Measurements from ENCODE around the gene HIF3A.

The HIF3A gene

GRCh38 chr19:46294494-46294893 lies 2.3 kb upstream of the HIF3A start:
- Histone ChIP-seq H3K9ac (ENCODE audit: low read length) (no peak overlapping the region), H3K4me1 (ENCODE audit: control insufficient read depth, insufficient read depth, low read length) (peaks cover 22% of the 10 kb centered on the region), H3K27me3 (replicated peaks; ENCODE audit: control insufficient read depth, insufficient read depth, low read length) (no peaks in the 10 kb centered on the region), H3K9me3 (ENCODE audit: control insufficient read depth, low read length) (peaks cover 8% of the 10 kb centered on the region), H3K36me3 (ENCODE audit: control insufficient read depth, insufficient read depth, low read length, severe bottlenecking) (no peaks in the 10 kb centered on the region), H3K4me3 (ENCODE audit: low read length) (no peak overlapping the region)
- DNase-seq (ENCODE audit: low read depth), result no peak

DNA sequence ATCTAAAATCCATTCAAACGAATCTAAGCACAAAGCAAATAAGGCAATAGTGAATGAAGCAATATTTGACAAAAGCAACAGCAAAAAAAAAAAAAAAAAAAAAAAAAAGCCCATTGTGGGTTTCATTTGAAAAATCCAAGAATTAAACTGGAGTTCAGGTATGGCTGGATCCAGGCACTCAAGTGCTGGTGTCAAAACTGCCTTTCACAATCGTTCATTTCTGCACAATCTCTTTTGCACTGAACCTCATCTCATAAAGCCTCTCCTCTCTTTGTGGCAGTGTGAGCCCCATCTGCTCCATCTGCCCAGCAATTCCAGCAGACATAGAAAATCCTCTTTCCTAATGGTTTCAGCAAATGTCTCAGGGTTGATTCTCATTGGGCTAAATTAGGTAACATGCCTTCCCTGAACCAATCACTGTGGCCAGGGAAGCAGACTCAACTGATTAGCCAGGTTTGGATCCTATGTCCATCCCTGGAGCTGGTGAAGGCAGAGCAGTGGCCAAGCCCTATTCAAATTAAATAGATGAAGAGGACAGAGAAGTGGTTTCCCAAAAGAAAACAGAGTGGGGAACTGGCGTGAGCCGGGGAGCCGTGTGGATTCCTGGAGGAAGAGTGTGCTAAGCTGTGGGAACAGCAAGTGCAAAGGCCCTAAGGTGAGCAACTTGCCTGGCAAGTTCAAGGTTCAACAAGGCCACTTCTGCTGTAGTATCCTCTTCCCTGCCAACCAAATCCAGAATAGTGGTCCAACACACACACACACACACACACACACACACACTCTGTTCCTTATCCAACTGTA lies 1.2 kb upstream of the HIF3A start:
- Histone ChIP-seq H3K4me3 (ENCODE audit: low read length) (no peak overlapping the region), H3K36me3 (ENCODE audit: control insufficient read depth, insufficient read depth, low read length, severe bottlenecking) (no peaks in the 10 kb centered on the region), H3K4me1 (ENCODE audit: control insufficient read depth, insufficient read depth, low read length) (peaks cover 32% of the 10 kb centered on the region), H3K27me3 (replicated peaks; ENCODE audit: control insufficient read depth, insufficient read depth, low read length) (no peaks in the 10 kb centered on the region), H3K9ac (ENCODE audit: low read length) (no peak overlapping the region), H3K9me3 (ENCODE audit: control insufficient read depth, low read length) (no peaks in the 10 kb centered on the region)
- DNase-seq (ENCODE audit: low read depth), result no peak

- Histone ChIP-seq H3K4me3 (ENCODE audit: low read length) (no peak overlapping the region), H3K4me1 (ENCODE audit: control insufficient read depth, insufficient read depth, low read length) (peaks cover 33% of the 10 kb centered on the region), H3K9me3 (ENCODE audit: control insufficient read depth, low read length) (no peaks in the 10 kb centered on the region), H3K9ac (ENCODE audit: low read length) (no peak overlapping the region), H3K36me3 (ENCODE audit: control insufficient read depth, insufficient read depth, low read length, severe bottlenecking) (no peaks in the 10 kb centered on the region), H3K27me3 (replicated peaks; ENCODE audit: control insufficient read depth, insufficient read depth, low read length) (no peaks in the 10 kb centered on the region)
- DNase-seq (ENCODE audit: low read depth), result no peak
These were observed 701 bp upstream of the HIF3A start for GRCh38 chr19:46296202-46296480.

- Histone ChIP-seq H3K9ac (ENCODE audit: low read length) (peak overlapping the region; percentile 92), H3K27me3 (replicated peaks; ENCODE audit: control insufficient read depth, insufficient read depth, low read length) (no peaks in the 10 kb centered on the region), H3K36me3 (ENCODE audit: control insufficient read depth, insufficient read depth, low read length, severe bottlenecking) (peaks cover 4% of the 10 kb centered on the region), H3K4me3 (ENCODE audit: low read length) (peak overlapping the region; percentile 83), H3K4me1 (ENCODE audit: control insufficient read depth, insufficient read depth, low read length) (peaks cover 34% of the 10 kb centered on the region), H3K9me3 (ENCODE audit: control insufficient read depth, low read length) (no peaks in the 10 kb centered on the region)
- DNase-seq (ENCODE audit: low read depth), result peak; percentile 45
These were observed 1.0 kb downstream of the HIF3A start for GRCh38 chr19:46297700-46298478.

GRCh38 chr19:46298479-46299003 lies 1.7 kb downstream of the HIF3A start:
- peak overlapping the region; percentile 92 for H3K9ac ChIP-seq (ENCODE audit: low read length)
- DNase-seq (ENCODE audit: low read depth), result no peak
- H3K9me3 ChIP-seq (ENCODE audit: control insufficient read depth, low read length), result no peaks in the 10 kb centered on the region
- peaks cover 5% of the 10 kb centered on the region for H3K36me3 ChIP-seq (ENCODE audit: control insufficient read depth, insufficient read depth, low read length, severe bottlenecking)
- peaks cover 39% of the 10 kb centered on the region for H3K4me1 ChIP-seq (ENCODE audit: control insufficient read depth, insufficient read depth, low read length)
- peak overlapping the region; percentile 83 for H3K4me3 ChIP-seq (ENCODE audit: low read length)
- no peaks in the 10 kb centered on the region for H3K27me3 ChIP-seq (replicated peaks; ENCODE audit: control insufficient read depth, insufficient read depth, low read length)

- Histone ChIP-seq H3K9me3 (ENCODE audit: control insufficient read depth, low read length) (no peaks in the 10 kb centered on the region), H3K4me3 (ENCODE audit: low read length) (peak overlapping the region; percentile 83), H3K4me1 (ENCODE audit: control insufficient read depth, insufficient read depth, low read length) (peaks cover 39% of the 10 kb centered on the region), H3K9ac (ENCODE audit: low read length) (peak overlapping the region; percentile 92), H3K36me3 (ENCODE audit: control insufficient read depth, insufficient read depth, low read length, severe bottlenecking) (peaks cover 5% of the 10 kb centered on the region), H3K27me3 (replicated peaks; ENCODE audit: control insufficient read depth, insufficient read depth, low read length) (no peaks in the 10 kb centered on the region)
- DNase-seq (ENCODE audit: low read depth), result peak; percentile 98
These were observed 2.2 kb downstream of the HIF3A start for GRCh38 chr19:46299004-46299509.

DNA sequence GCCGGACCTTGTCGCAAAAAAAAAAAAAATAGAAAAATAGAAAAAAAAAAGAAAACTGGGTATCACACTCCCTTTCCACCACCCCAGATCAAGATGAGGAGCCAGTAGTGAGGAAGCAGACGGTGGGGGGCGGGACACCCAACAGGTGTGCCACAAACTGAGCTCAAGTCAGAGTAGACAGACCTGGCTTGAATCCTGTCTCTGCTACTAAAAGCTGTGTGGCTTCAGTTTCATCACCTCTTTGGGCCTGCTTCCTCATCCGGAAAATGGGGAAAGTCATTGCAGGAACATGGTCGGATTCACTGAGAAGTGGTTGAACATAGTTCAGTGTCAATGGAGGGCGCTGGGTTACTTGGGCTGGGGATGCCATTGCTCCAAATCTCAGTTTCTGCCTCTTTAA lies 2.9 kb downstream of the HIF3A start:
- Histone ChIP-seq H3K9me3 (ENCODE audit: control insufficient read depth, low read length) (no peaks in the 10 kb centered on the region), H3K9ac (ENCODE audit: low read length) (peak overlapping the region; percentile 92), H3K27me3 (replicated peaks; ENCODE audit: control insufficient read depth, insufficient read depth, low read length) (no peaks in the 10 kb centered on the region), H3K4me3 (ENCODE audit: low read length) (peak overlapping the region; percentile 83), H3K36me3 (ENCODE audit: control insufficient read depth, insufficient read depth, low read length, severe bottlenecking) (peaks cover 10% of the 10 kb centered on the region), H3K4me1 (ENCODE audit: control insufficient read depth, insufficient read depth, low read length) (peaks cover 40% of the 10 kb centered on the region)
- DNase-seq (ENCODE audit: low read depth), result peak; percentile 20

DNA sequence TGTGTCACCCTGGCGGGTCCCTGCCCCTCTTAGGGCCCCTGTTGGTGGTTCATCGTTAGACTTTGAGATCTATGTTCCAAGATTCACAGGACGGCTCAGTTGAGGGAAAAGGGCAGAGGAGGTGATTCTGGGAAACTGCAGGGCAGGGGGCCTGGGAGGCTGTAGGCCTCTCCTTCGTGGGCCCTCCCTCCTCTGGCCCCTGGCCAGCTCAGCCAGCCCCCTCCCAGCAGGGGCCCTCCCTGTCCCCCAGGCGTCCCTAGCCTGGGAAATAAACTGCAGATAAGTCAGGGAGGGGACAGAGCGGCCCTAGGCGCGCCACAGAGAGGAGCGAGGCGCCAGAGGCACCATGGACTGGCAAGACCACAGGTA lies 6.5 kb downstream of the HIF3A start:
- Histone ChIP-seq H3K36me3 (ENCODE audit: control insufficient read depth, insufficient read depth, low read length, severe bottlenecking) (peaks cover 43% of the 10 kb centered on the region), H3K27me3 (replicated peaks; ENCODE audit: control insufficient read depth, insufficient read depth, low read length) (no peaks in the 10 kb centered on the region), H3K9ac (ENCODE audit: low read length) (peak overlapping the region; percentile 46), H3K9me3 (ENCODE audit: control insufficient read depth, low read length) (peaks cover 9% of the 10 kb centered on the region), H3K4me1 (ENCODE audit: control insufficient read depth, insufficient read depth, low read length) (peaks cover 33% of the 10 kb centered on the region), H3K4me3 (ENCODE audit: low read length) (no peak overlapping the region)
- DNase-seq (ENCODE audit: low read depth), result no peak

- Histone ChIP-seq H3K4me1 (ENCODE audit: control insufficient read depth, insufficient read depth, low read length) (peaks cover 27% of the 10 kb centered on the region), H3K36me3 (ENCODE audit: control insufficient read depth, insufficient read depth, low read length, severe bottlenecking) (peaks cover 48% of the 10 kb centered on the region), H3K9me3 (ENCODE audit: control insufficient read depth, low read length) (peaks cover 9% of the 10 kb centered on the region), H3K27me3 (replicated peaks; ENCODE audit: control insufficient read depth, insufficient read depth, low read length) (no peaks in the 10 kb centered on the region), H3K4me3 (ENCODE audit: low read length) (no peak overlapping the region), H3K9ac (ENCODE audit: low read length) (peak overlapping the region; percentile 46)
- peak; percentile 37 for DNase-seq (ENCODE audit: low read depth)
These were observed 7.0 kb downstream of the HIF3A start for GRCh38 chr19:46303691-46304397.

- Histone ChIP-seq H3K9me3 (ENCODE audit: control insufficient read depth, low read length) (peaks cover 9% of the 10 kb centered on the region), H3K4me1 (ENCODE audit: control insufficient read depth, insufficient read depth, low read length) (peaks cover 12% of the 10 kb centered on the region), H3K9ac (ENCODE audit: low read length) (no peak overlapping the region), H3K36me3 (ENCODE audit: control insufficient read depth, insufficient read depth, low read length, severe bottlenecking) (peaks cover 72% of the 10 kb centered on the region), H3K27me3 (replicated peaks; ENCODE audit: control insufficient read depth, insufficient read depth, low read length) (no peaks in the 10 kb centered on the region), H3K4me3 (ENCODE audit: low read length) (no peak overlapping the region)
- DNase-seq (ENCODE audit: low read depth), result no peak
These were observed 9.7 kb downstream of the HIF3A start for GRCh38 chr19:46306501-46306900.

DNA sequence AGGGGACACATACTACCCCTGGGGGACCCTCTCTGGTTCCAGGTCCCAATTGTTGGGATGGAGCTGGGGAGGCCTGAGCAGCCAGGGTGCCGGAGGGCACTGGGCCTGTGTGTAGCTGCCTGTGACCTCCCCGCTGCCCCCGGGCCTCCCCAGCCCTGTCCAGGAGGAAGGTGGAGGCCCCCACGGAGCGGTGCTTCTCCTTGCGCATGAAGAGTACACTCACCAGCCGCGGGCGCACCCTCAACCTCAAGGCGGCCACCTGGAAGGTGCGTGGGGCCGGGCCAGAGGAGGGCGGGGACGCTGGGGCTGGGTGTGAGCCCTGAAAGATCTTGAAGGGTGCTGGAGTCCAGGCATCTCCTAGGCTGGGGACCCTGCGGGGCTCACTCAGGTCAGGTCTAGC lies 11.7 kb downstream of the HIF3A start:
- Histone ChIP-seq H3K4me3 (ENCODE audit: low read length) (no peak overlapping the region), H3K9ac (ENCODE audit: low read length) (no peak overlapping the region), H3K9me3 (ENCODE audit: control insufficient read depth, low read length) (peaks cover 9% of the 10 kb centered on the region), H3K4me1 (ENCODE audit: control insufficient read depth, insufficient read depth, low read length) (peaks cover 7% of the 10 kb centered on the region), H3K27me3 (replicated peaks; ENCODE audit: control insufficient read depth, insufficient read depth, low read length) (no peaks in the 10 kb centered on the region), H3K36me3 (ENCODE audit: control insufficient read depth, insufficient read depth, low read length, severe bottlenecking) (peaks cover 81% of the 10 kb centered on the region)
- no peak for DNase-seq (ENCODE audit: low read depth)
